Lower lobe of right lung (tissue), 2 donors: Measurements from ENCODE around the gene SLC36A3. TPM values are rescaled to one million over a fixed set of nuclear protein-coding genes. Genes with fewer than 3 reads are reported as not detected.
"Not testable (repeated sequence)": the region's sequence is repeated elsewhere in the genome, so short reads cannot be mapped to it uniquely, and the experiment has no call there.

Experiments
- ATAC-seq, 2 donors: fragments of 200-7000 bp; cut with Tn5 transposase; one replicate each; pipeline ENCODE4 v1.9.1; 2020 to 2022; ENCODE audit warnings: mild to moderate bottlenecking in 2 of 2, moderate library complexity in 2 of 2
- DNase-seq: peaks from one replicate; pipeline ENCODE4 v3.0.0-alpha.2; 2020
- H3K27ac ChIP-seq: fragments of 200-600 bp; one replicate; pipeline ENCODE4 v1.8.0; 2022
- H3K27me3 ChIP-seq: fragments of 200-600 bp; one replicate; pipeline ENCODE4 v1.8.0; 2022; ENCODE audit warnings: low read depth
- H3K36me3 ChIP-seq: fragments of 200-600 bp; one replicate; pipeline ENCODE4 v1.8.0; 2022; ENCODE audit warnings: mild to moderate bottlenecking
- H3K4me1 ChIP-seq: fragments of 200-600 bp; one replicate; pipeline ENCODE4 v1.8.0; 2022
- H3K4me3 ChIP-seq: fragments of 200-600 bp; one replicate; pipeline ENCODE4 v1.8.0; 2022; ENCODE audit warnings: mild to moderate bottlenecking
- H3K9me3 ChIP-seq: fragments of 200-600 bp; one replicate; pipeline ENCODE4 v1.8.0; 2022
- intact Hi-C: fragments of 100-400 bp; cut with DNase I; formaldehyde crosslinking; loops from one replicate; pipeline ENCODE4 v1.11.0; 2022
- total RNA-seq: library from RNA; stranded (reverse); fragmentation: NEBNext Ultra II Directional; extraction: Animal tissue kit (Norgen Biotek cat#: 25700); gene quantifications from one replicate; pipeline ENCODE4 v1.2.1, GENCODE V29; 2021
- TF ChIP-seq, protein P1 (sequence below): fragments of 200-600 bp; IDR thresholded peaks from one replicate; pipeline ENCODE4 v1.8.0; 2022; ENCODE audit warnings: antibody characterized with exemption, mild to moderate bottlenecking
- donor health status: DM: no; HTN: yes; CAD: no; lungs with severe emphysema.

Gene SLC36A3
- total RNA-seq, 1 donor from 2014 or later = not detected

GRCh38 chr5:151315998-151316597 lies 12.5 kb upstream of the SLC36A3 start:
- TF ChIP-seq, protein P1, sequence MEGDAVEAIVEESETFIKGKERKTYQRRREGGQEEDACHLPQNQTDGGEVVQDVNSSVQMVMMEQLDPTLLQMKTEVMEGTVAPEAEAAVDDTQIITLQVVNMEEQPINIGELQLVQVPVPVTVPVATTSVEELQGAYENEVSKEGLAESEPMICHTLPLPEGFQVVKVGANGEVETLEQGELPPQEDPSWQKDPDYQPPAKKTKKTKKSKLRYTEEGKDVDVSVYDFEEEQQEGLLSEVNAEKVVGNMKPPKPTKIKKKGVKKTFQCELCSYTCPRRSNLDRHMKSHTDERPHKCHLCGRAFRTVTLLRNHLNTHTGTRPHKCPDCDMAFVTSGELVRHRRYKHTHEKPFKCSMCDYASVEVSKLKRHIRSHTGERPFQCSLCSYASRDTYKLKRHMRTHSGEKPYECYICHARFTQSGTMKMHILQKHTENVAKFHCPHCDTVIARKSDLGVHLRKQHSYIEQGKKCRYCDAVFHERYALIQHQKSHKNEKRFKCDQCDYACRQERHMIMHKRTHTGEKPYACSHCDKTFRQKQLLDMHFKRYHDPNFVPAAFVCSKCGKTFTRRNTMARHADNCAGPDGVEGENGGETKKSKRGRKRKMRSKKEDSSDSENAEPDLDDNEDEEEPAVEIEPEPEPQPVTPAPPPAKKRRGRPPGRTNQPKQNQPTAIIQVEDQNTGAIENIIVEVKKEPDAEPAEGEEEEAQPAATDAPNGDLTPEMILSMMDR = peak; percentile 85
- no peak overlapping the region for H3K27ac ChIP-seq
- H3K4me1 ChIP-seq = no peaks in the 10 kb centered on the region
- DNase-seq (peak; percentile 85), ATAC-seq (peak; percentile 90 to 91)
- no peaks in the 10 kb centered on the region for H3K36me3 ChIP-seq
- intact Hi-C loops = no loop called here
- H3K27me3 ChIP-seq = no peaks in the 10 kb centered on the region
- H3K9me3 ChIP-seq = no peaks in the 10 kb centered on the region
- no peak overlapping the region for H3K4me3 ChIP-seq

GRCh38 chr5:151313357-151313756 lies 9.8 kb upstream of the SLC36A3 start:
- Histone ChIP-seq H3K27me3 (no peaks in the 10 kb centered on the region), H3K36me3 (no peaks in the 10 kb centered on the region), H3K4me1 (no peaks in the 10 kb centered on the region), H3K9me3 (no peaks in the 10 kb centered on the region), H3K27ac (no peak overlapping the region), H3K4me3 (no peak overlapping the region)
- no peak for DNase-seq
- ATAC-seq = no peak
- intact Hi-C loops = no loop called here
- TF ChIP-seq, protein P1 = no peak

DNA sequence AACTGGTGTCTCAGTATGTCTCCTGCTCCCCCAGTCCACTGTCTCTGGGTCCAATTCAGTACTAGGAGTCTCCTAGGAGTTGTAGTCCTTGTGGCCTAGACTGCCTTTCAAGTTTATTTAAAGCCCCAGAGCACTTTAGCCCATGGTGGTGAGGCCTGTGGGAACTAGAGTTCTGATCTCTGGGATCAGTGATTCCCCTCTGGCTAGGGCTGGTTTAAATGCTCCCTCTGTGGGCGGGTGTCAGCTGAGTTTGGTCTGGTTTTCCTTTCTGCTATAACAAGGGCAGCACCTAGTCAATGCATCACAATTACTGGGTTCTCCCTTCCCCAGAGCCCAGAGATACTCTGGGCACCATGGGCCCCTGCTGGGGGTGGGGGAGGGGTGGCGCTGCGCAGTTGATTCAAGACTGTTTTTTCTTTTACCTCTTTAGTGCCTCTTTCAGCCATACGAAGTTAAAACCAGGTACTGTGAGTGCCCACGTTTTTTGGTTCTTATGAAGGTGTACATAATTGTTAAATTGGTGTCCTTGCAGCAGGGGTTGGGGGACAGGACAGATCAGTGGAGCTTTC lies 9.3 kb upstream of the SLC36A3 start:
- Histone ChIP-seq H3K9me3 (no peaks in the 10 kb centered on the region), H3K4me3 (no peak overlapping the region), H3K36me3 (no peaks in the 10 kb centered on the region), H3K4me1 (no peaks in the 10 kb centered on the region), H3K27ac (no peak overlapping the region), H3K27me3 (no peaks in the 10 kb centered on the region)
- intact Hi-C loops = no loop called here
- DNase-seq (no peak), ATAC-seq (no peak)
- TF ChIP-seq, protein P1 = no peak

- ATAC-seq = no peak
- no peak for DNase-seq
- Histone ChIP-seq H3K4me3 (no peak overlapping the region), H3K9me3 (no peaks in the 10 kb centered on the region), H3K36me3 (no peaks in the 10 kb centered on the region), H3K4me1 (no peaks in the 10 kb centered on the region), H3K27ac (no peak overlapping the region), H3K27me3 (no peaks in the 10 kb centered on the region)
- TF ChIP-seq, protein P1 = no peak
- intact Hi-C loops = no loop called here
Observed at GRCh38 chr5:151310932-151311331, 7.4 kb upstream of the SLC36A3 start.

- H3K4me3 ChIP-seq, H3K27me3 ChIP-seq, DNase-seq, H3K36me3 ChIP-seq, ATAC-seq, intact Hi-C loops, H3K9me3 ChIP-seq, H3K4me1 ChIP-seq, H3K27ac ChIP-seq: not testable (repeated sequence)
Observed at GRCh38 chr5:151309821-151310220, 6.3 kb upstream of the SLC36A3 start.

DNA sequence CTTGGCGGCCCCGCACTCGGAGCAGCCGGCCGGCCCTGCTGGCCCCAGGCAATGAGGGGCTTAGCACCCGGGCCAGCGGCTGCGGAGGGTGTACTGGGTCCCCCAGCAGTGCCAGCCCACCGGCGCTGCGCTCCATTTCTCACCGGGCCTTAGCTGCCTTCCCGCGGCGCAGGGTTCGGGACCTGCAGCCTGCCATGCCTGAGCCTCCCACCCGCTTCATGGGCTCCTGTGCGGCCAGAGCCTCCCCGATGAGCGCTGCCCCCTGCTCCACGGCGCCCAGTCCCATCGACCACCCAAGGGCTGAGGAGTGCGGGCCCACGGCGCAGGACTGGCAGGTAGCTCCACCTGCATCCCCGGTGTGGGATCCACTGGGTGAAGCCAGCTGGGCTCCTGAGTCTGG lies 5.7 kb upstream of the SLC36A3 start:
- H3K4me1 ChIP-seq, H3K36me3 ChIP-seq, H3K9me3 ChIP-seq, H3K4me3 ChIP-seq, H3K27me3 ChIP-seq, ATAC-seq, H3K27ac ChIP-seq, intact Hi-C loops, DNase-seq: not testable (repeated sequence)
